ENCODE results near the gene SLAMF1.
"Not testable (repeated sequence)": the region's sequence is repeated elsewhere in the genome, so short reads cannot be mapped to it uniquely, and the experiment has no call there.

SLAMF1 gene

GRCh38 chr1:160646711-160647328, at the start of gene SLAMF1:
Gene SLAMF1 (minus strand): TSS chr1:160647044. CDS start chr1:160646945, 99 bp downstream.
- no peak for DNase-seq

GRCh38 chr1:160692390-160692789, 45.5 kb upstream of the SLAMF1 start:
- DNase-seq, result not testable (repeated sequence)

GRCh38 chr1:160685266-160685665, 38.4 kb upstream of the SLAMF1 start:
- no peak for DNase-seq

- no peak for DNase-seq
Measured at GRCh38 chr1:160682983-160683865, 36.4 kb upstream of the SLAMF1 start.

GRCh38 chr1:160681891-160682140, 35.0 kb upstream of the SLAMF1 start:
- no peak for DNase-seq

GRCh38 chr1:160681066-160681890, 34.4 kb upstream of the SLAMF1 start:
- peak; percentile 58 for DNase-seq

GRCh38 chr1:160680399-160680798, 33.6 kb upstream of the SLAMF1 start:
- no peak for DNase-seq

GRCh38 chr1:160679893-160680292, 33.0 kb upstream of the SLAMF1 start:
- DNase-seq, result no peak

GRCh38 chr1:160676869-160677597, 30.2 kb upstream of the SLAMF1 start:
- DNase-seq, result no peak

GRCh38 chr1:160675641-160676410, 29.0 kb upstream of the SLAMF1 start:
- peak; percentile 48 for DNase-seq

GRCh38 chr1:160674415-160674814, 27.6 kb upstream of the SLAMF1 start:
- DNase-seq, result no peak

GRCh38 chr1:160672789-160673695, 26.2 kb upstream of the SLAMF1 start:
- no peak for DNase-seq

- DNase-seq, result no peak
Measured at GRCh38 chr1:160671603-160672517, 25.0 kb upstream of the SLAMF1 start.

GRCh38 chr1:160670701-160671100, 23.9 kb upstream of the SLAMF1 start:
- no peak for DNase-seq

- DNase-seq, result no peak
Measured at GRCh38 chr1:160669802-160670201, 23.0 kb upstream of the SLAMF1 start.

GRCh38 chr1:160669276-160669675, 22.4 kb upstream of the SLAMF1 start:
- no peak for DNase-seq

GRCh38 chr1:160667896-160668295, 21.1 kb upstream of the SLAMF1 start:
- DNase-seq, result no peak

GRCh38 chr1:160666079-160666442, 19.2 kb upstream of the SLAMF1 start:
- DNase-seq, result no peak

GRCh38 chr1:160665330-160666078, 18.7 kb upstream of the SLAMF1 start:
- no peak for DNase-seq

Data from EL (cell line).